GM18873 (cell line): ENCODE data around the gene PMEPA1.

ENCODE experiments used
- ATAC-seq: cut with Tn5 transposase; IDR thresholded peaks from one replicate; pipeline ENCODE4 v1.9.1; 2021; ENCODE audit warnings: mild to moderate bottlenecking, moderate library complexity, moderate number of reproducible peaks; ENCODE audit not compliant: unreplicated experiment, low FRiP score

The PMEPA1 gene

GRCh38 chr20:57680934-57681914 lies 28.6 kb downstream of the PMEPA1 start:
- ATAC-seq = peak; percentile 21

- peak; percentile 67 for ATAC-seq
Observed at GRCh38 chr20:57680131-57680716, 29.6 kb downstream of the PMEPA1 start.

DNA sequence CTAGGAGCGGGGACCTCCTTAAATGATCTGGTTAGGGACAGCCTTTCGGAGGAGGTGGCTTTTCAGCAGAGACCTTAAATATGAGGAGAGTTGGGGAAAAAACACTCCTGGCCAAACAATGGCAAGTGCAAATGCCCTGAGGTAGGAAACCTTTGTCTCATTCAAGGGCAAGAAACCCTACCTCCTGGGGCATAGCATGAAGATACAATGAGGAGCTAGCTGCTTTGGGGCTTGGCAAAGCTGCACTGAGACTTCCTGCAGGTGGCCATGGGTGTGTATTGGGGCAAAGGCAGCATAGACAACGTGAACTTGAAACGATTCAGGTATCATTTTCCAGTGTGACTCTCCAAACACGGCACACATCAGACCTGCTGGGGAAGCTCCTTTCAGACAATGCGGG lies 30.7 kb downstream of the PMEPA1 start:
- ATAC-seq = no peak

GRCh38 chr20:57678340-57678739 lies 31.5 kb downstream of the PMEPA1 start:
- ATAC-seq = no peak

- ATAC-seq = no peak
Observed at GRCh38 chr20:57677584-57677982, 32.2 kb downstream of the PMEPA1 start.

DNA sequence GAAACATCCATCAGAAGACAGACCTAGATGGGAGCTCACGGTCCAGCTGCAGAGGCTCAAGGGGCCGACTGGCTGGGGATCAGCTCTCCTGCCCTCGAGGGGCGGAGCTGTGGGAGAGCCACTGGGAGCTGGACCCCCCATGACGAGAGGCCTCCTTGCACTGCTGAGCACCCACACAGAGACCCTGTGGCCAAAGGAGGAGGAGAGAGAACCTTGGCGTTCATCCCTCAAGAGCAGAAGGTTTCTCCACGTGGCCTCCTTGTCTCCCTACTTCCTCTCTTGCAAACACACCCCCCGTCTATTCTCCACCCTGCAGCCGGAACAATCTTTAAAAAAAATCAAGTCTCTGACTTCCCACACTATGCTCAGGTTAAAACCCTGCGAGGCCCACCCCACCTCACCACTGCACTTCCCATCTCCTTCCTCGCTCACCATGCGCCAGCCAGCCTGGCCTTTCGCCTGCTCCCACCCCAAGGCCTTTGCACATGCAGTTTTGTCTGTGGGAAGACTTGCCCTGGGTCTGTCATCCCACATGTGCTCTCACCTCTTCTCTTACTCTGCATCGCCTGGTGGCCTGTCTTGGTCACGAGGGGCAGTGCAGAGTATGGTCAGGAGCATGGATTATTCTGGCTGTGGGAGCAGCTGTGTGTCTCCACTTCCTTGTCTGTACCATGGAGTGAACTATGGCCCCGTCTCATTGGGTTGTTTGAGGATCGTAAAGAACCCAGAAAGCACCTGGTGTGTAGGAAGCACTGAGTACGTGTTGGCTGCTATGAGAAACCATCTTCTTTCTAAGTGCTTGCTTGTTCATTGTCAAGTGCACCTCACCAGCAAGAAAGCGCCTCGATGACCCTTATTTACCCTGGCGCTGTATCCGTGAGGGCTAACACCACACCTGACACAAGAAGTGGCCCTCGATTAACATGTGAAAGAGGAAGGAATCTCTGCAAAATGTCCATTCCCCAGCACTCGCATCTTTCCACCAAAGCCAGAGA lies 32.9 kb downstream of the PMEPA1 start:
- ATAC-seq = no peak

DNA sequence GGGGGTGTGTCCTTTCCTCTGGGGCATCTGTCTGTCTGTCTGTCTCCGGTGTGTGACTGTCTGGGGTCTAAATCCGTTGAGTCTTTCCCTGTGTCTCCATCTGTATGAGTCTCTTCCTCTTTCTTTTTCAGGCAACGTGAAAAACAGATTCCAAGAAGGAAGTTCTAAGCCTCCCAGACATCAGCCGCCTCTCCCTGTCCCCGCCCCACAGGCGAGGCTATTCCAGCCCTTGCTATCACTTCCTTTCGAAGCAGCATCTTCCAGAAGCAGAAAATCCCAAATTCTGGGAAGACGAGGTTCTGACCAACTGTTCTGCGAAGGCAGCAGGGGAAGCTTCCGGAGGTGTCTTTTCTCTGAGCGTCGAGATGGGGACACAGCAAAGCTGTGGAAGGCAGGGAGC lies 34.0 kb downstream of the PMEPA1 start:
- ATAC-seq = no peak

DNA sequence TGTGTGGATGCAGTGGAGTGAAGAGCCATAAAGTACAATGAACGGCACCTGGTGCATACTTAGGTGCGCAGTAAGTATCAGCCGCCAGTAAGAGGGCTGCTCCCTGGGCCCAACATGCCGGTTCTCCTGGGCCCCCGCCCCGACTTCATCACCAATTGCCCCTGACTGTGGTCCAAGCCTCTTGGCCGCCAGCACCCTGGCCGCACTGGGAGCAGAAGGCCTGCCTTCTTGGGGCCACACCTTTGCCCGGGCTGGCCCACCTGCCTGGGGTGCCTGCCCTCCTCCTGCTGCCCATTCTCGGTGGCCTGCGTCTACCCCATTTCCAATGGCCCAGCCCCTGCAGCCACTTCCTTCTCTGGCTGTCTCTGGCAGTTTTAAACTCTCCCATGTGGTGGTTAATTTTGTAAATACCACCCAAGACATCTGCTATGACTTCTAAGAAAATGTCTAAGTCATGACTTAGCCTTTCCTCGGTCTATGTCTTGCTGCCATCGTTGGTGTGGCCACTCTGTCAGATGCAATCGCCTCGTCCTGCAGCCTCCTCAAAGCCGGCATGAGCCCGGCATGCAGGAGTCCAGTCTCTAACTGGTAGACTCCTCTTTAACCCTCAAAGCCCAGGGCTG lies 36.8 kb downstream of the PMEPA1 start:
- no peak for ATAC-seq

DNA sequence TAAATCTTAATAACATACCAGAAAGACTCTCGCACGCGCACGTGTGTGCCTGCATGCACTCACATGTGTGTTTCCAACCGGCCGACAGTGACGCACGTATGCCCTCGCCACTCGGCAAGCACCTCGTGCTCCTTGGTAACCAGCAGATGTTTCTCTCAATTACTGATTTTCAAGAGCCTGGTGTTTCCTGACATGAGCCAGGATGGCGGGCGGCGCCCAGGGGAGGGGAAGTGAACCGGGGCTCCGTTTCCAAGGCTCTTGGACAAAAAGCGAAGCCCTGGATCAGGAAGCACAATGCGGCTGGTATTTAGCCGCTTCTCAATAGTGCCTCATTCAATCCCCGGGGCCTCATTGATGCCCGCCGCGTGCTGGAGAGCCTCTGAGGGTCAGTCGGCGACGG lies 37.7 kb downstream of the PMEPA1 start:
- no peak for ATAC-seq

- no peak for ATAC-seq
Observed at GRCh38 chr20:57671662-57672061, 38.2 kb downstream of the PMEPA1 start.

GRCh38 chr20:57671072-57671391 lies 38.8 kb downstream of the PMEPA1 start:
- no peak for ATAC-seq

- no peak for ATAC-seq
Observed at GRCh38 chr20:57670288-57671071, 39.3 kb downstream of the PMEPA1 start.

- ATAC-seq = no peak
Observed at GRCh38 chr20:57669632-57670031, 40.2 kb downstream of the PMEPA1 start.

DNA sequence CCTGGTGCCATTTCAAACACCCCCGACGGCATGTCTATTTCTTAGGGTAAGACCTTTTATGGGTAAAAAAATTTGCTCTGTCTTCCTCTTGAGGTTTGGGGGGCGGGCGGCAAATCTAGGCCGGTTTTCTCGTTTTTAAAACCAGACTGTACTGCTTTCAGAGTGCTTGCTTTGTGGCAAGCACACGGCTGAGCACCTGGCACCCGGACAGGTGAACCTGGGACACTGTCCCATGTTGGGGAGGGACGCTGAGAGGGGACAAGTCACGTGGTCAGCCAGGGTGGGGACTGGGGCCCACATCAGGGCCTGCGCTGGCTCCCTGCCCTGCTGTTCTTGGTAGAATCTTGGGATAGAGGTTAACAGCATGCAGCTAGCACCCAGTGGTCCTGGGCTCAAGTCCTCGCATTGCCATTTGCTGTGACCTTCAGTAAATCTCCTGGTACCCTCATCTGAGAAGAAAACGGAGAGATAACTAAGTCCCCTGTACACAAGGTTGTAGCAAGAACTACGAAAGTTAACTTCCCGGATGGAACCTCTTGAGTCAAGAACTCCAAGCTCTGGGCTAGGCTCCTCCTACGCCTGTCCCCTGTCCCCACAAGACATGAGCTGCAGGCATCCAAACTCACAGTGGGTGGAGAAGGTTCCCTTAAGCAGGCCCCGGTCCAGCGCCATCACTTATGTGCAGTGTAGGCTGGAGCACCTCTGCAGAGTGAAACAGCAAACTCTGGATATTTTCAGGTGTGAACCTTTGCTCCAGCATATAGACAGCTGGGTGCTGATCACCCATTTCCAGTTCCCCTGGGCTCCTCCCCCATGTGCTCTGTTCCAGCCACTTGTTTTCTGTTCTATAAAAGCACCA lies 41.7 kb downstream of the PMEPA1 start:
- no peak for ATAC-seq

GRCh38 chr20:57667388-57667787 lies 42.4 kb downstream of the PMEPA1 start:
- ATAC-seq = no peak

- no peak for ATAC-seq
Observed at GRCh38 chr20:57666834-57667157, 43.0 kb downstream of the PMEPA1 start.

DNA sequence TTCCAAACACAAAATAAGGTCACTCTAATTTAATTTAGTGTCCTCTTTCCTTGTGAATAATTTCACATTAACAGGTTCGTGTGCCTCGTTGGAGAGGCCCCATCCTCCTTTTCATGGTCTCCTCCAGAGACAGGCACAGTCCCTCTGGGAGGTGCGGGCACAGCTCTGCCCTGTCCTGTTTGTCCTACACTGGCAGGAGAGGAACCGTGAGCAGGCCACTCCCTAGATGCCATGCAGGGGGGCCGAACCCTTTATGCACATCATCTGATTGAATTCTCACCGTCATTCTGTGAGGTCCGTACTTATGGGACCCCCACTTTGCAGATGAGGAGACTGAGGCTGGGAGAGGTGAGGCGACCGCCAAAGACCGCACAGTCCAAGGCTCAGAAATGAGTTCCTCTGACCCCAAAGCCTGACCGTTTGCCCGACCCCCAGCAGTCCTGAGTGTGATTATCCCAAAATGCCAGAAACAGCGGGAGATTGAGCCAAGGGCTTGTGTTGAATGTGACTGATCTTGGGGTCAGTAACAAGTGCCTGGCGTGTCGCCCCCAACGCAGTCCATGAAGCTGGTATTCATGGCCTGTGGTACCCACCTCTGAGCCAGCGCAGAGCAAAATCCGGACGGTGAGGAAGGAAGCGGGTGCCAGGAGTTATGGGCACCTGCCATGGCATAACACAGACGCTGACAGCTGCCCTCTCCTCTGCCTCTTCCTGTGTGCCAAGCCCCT lies 43.5 kb downstream of the PMEPA1 start:
- ATAC-seq = no peak

GRCh38 chr20:57665589-57665971 lies 44.2 kb downstream of the PMEPA1 start:
- ATAC-seq = no peak
